K562 (cell line): ENCODE results near the gene RINT1. TPM values are rescaled to one million over a fixed set of nuclear protein-coding genes. Genes with fewer than 3 reads are reported as not detected.

Source experiments
- CC2D1A ChIP-seq: fragments of 450-650 bp; IDR thresholded peaks from 2 replicates; pipeline ENCODE4 v1.6.1; 2017; ENCODE audit warnings: mild to moderate bottlenecking
- FOSL1 ChIP-seq: fragments of 200-800 bp; sonication (Bioruptor generic); conservative IDR thresholded peaks from 2 replicates; pipeline ENCODE4 v1.6.1; 2016; ENCODE audit warnings: missing genetic modification characterization, missing compliant biosample characterization
- FOXK2 ChIP-seq, 2 experiments: fragments of 450-650 bp; IDR thresholded peaks in 1 of 2; conservative IDR thresholded peaks in 1 of 2; 2 replicates each; pipeline ENCODE4 v1.6.1; 2016; ENCODE audit warnings: low read depth in 2 of 2, mild to moderate bottlenecking in 1 of 2
- HMGN3 ChIP-seq: IDR thresholded peaks from 2 replicates; pipeline ENCODE4 v1.6.1; 2011; ENCODE audit warnings: borderline replicate concordance, low read depth, mild to moderate bottlenecking, mixed read lengths, low read length; ENCODE audit not compliant: insufficient read length; ENCODE audit errors: extremely low read depth
- NCOA6 ChIP-seq: fragments of 450-650 bp; IDR thresholded peaks from 2 replicates; pipeline ENCODE4 v1.6.1; 2017; ENCODE audit warnings: mild to moderate bottlenecking
- NFE2 ChIP-seq: IDR thresholded peaks from 2 replicates; pipeline ENCODE4 v1.6.1; 2014; ENCODE audit warnings: antibody characterized with exemption, low read depth
- NFIC ChIP-seq: fragments of 450-650 bp; IDR thresholded peaks from 2 replicates; pipeline ENCODE4 v1.6.1; 2017; ENCODE audit warnings: mild to moderate bottlenecking, inconsistent platforms
- NR2C1 ChIP-seq, 2 experiments: fragments of 450-650 bp; IDR thresholded peaks; 2 replicates each; pipeline ENCODE4 v1.6.1; 2017; ENCODE audit warnings: mild to moderate bottlenecking in 2 of 2, antibody characterized with exemption in 1 of 2, inconsistent platforms in 1 of 2, missing compliant biosample characterization in 1 of 2, missing genetic modification characterization in 1 of 2
- PHF8 ChIP-seq: fragments of 200-600 bp; sonication (generic); IDR thresholded peaks from 2 replicates; pipeline ENCODE4 v1.6.1; 2012; ENCODE audit warnings: mixed run types, mild to moderate bottlenecking, inconsistent platforms, low read length, moderate library complexity, borderline replicate concordance
- RB1 ChIP-seq: fragments of 450-650 bp; IDR thresholded peaks from 2 replicates; pipeline ENCODE4 v1.6.1; 2017; ENCODE audit warnings: low read depth, mild to moderate bottlenecking
- TAF1 ChIP-seq: IDR thresholded peaks from 2 replicates; pipeline ENCODE4 v1.6.1; 2011; ENCODE audit warnings: mild to moderate bottlenecking, low read length, moderate library complexity; ENCODE audit not compliant: insufficient read depth, control insufficient read depth, severe bottlenecking; ENCODE audit errors: extremely low read depth
- TCF3 ChIP-seq: sonication (generic); formaldehyde crosslinking; IDR thresholded peaks from 2 replicates; pipeline ENCODE4 v1.4.0; 2020; ENCODE audit warnings: mild to moderate bottlenecking, missing genetic modification reagents
- ZBTB49 ChIP-seq: sonication (generic); formaldehyde crosslinking; IDR thresholded peaks from 2 replicates; pipeline ENCODE4 v1.8.0; 2022; ENCODE audit warnings: missing genetic modification reagents, mild to moderate bottlenecking, borderline replicate concordance
- ZNF24 ChIP-seq: fragments of 450-650 bp; IDR thresholded peaks from 2 replicates; pipeline ENCODE4 v1.6.1; 2016
- ZNF644 ChIP-seq: fragments of 200-800 bp; sonication (Bioruptor generic); IDR thresholded peaks from 2 replicates; pipeline ENCODE4 v1.6.1; 2016; ENCODE audit warnings: low read depth, missing genetic modification characterization, missing compliant biosample characterization
- polyA plus RNA-seq, 8 experiments: library from polyadenylated mRNA; depleted of rRNA in 4 of 8; stranded (reverse) in 5 of 8; unstranded in 3 of 8; fragments of >200 nt; fragmentation: Nextera tagmentation in 2 of 8; fragmentation: Illumina TruSeq in 1 of 8; extraction: Ambion mirVana in 2 of 8; extraction: Trizol in 1 of 8; gene quantifications; 2 replicates each; pipeline versions ENCODE4 v1.2.1 to v1.2.3, GENCODE V29; 2011 to 2014; ENCODE audit warnings: inconsistent platforms in 1 of 8, missing spikeins in 1 of 8
- total RNA-seq, 7 experiments: library from RNA; depleted of rRNA in 6 of 7; stranded (reverse); fragments of >200 nt in 6 of 7; fragmentation: Illumina TruSeq in 2 of 7; extraction: Trizol in 2 of 7; gene quantifications; 2 replicates each; pipeline versions ENCODE4 v1.2.1 to v1.2.3, GENCODE V29; 2011 to 2021; ENCODE audit warnings: low replicate concordance in 1 of 7
- TF ChIP-seq, protein P1 (sequence below): fragments of 450-650 bp; IDR thresholded peaks from 2 replicates; pipeline ENCODE4 v1.6.1; 2014; ENCODE audit warnings: low read depth, mild to moderate bottlenecking, moderate library complexity, borderline replicate concordance
- TF ChIP-seq, protein P2 (sequence below): sonication (generic); formaldehyde crosslinking; IDR thresholded peaks from 2 replicates; pipeline ENCODE4 v1.9.0; 2022; ENCODE audit warnings: mild to moderate bottlenecking, missing genetic modification reagents
- TF ChIP-seq, protein P3 (sequence below), 3 experiments: fragments of 200-800 bp in 1 of 3; fragments of 250-450 bp in 1 of 3; fragments of 450-650 bp in 1 of 3; sonication (Bioruptor Pico) in 1 of 3; sonication (Bioruptor generic) in 1 of 3; formaldehyde crosslinking in 1 of 3; IDR thresholded peaks; 2 replicates each; pipeline versions ENCODE4 v1.6.1 to v1.8.0; 2016 to 2022; ENCODE audit warnings: mild to moderate bottlenecking in 2 of 3, missing genetic modification characterization in 2 of 3, missing compliant biosample characterization in 1 of 3, moderate library complexity in 1 of 3

The RINT1 gene
- total and polyA plus RNA-seq, 9 of the 15 experiments (the other 6 are each of a cell fraction or from before 2014, with no cell fraction given): 21.3 to 74.3 (median 27.4) TPM

DNA sequence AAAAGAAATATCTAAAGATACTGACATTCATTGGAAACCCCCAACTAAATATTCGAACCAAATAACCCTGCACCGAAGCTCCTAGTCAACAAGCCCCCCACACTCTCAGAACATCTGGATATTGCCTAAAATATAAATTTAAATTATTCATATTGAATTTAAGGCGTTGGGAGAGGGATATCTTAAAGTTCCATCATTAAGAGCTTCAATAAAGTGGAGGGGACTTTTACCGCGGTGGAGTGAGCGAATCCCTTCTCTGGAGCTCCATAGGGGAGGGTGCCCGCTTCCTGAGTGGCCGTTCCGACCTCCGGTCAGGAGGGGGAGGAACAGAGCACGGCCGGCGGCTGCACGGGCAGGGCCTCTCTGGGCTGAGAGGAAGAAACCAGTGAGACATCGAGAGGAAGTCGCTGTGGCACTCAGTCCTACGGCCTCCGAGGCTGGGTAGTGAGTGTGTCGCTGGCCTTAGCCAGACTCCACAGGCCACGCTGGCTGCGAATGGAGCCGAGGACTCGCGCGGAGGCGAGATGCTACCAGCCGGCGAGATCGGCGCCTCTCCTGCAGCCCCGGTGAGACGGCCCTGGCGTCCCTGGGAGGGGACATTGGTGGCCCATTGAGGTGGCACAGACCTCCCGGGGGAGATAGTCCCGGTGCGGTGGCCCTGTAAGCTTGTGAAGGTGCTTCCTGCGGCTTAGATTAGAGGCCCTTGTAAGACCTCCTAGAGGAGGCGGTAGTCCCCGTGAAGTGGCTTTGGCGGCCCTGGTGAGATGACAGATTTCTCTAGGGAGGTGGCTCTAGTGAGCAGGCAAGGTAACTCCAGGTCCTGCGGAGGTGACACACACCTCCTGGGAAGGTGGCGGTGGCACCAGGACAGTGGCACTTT lies at the start of gene RINT1 (continued):
- TF ChIP-seq, protein P1, sequence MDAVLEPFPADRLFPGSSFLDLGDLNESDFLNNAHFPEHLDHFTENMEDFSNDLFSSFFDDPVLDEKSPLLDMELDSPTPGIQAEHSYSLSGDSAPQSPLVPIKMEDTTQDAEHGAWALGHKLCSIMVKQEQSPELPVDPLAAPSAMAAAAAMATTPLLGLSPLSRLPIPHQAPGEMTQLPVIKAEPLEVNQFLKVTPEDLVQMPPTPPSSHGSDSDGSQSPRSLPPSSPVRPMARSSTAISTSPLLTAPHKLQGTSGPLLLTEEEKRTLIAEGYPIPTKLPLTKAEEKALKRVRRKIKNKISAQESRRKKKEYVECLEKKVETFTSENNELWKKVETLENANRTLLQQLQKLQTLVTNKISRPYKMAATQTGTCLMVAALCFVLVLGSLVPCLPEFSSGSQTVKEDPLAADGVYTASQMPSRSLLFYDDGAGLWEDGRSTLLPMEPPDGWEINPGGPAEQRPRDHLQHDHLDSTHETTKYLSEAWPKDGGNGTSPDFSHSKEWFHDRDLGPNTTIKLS: peak; percentile 98
- TF ChIP-seq NFIC (peak; percentile 73), FOSL1 (tag) (peak; percentile 43), TCF3 (CRISPR knock-in tag) (peak; percentile 42), RB1 (peak; percentile 84), NR2C1 (IDR thresholded peaks at IDR 0.05) (peak; percentile 67; the same call in 1 of the 2 replicates), NR2C1 (tag; IDR thresholded peaks at IDR 0.05) (no peak), PHF8 (peak; percentile 100), NCOA6 (no peak), ZNF644 (tag) (no peak), ZNF24 (no peak; the same call in none of the 2 replicates), HMGN3 (peak; percentile 88), ZBTB49 (CRISPR knock-in tag) (peak; percentile 77; the same call in 1 of the 2 replicates), TAF1 (peak; percentile 99), FOXK2 (conservative IDR thresholded peaks at IDR 0.05 in 1 of 2, IDR thresholded peaks at IDR 0.05 in 1 of 2; ENCODE audit: low read depth in 2 of 2) (peak in 1 of 2 experiments; percentile 52; a peak in 2 of 4 replicates), CC2D1A (peak; percentile 91), NFE2 (peak; percentile 50)
- TF ChIP-seq, protein P2, sequence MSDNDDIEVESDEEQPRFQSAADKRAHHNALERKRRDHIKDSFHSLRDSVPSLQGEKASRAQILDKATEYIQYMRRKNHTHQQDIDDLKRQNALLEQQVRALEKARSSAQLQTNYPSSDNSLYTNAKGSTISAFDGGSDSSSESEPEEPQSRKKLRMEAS (CRISPR knock-in tag): peak; percentile 78
- TF ChIP-seq, protein P3, sequence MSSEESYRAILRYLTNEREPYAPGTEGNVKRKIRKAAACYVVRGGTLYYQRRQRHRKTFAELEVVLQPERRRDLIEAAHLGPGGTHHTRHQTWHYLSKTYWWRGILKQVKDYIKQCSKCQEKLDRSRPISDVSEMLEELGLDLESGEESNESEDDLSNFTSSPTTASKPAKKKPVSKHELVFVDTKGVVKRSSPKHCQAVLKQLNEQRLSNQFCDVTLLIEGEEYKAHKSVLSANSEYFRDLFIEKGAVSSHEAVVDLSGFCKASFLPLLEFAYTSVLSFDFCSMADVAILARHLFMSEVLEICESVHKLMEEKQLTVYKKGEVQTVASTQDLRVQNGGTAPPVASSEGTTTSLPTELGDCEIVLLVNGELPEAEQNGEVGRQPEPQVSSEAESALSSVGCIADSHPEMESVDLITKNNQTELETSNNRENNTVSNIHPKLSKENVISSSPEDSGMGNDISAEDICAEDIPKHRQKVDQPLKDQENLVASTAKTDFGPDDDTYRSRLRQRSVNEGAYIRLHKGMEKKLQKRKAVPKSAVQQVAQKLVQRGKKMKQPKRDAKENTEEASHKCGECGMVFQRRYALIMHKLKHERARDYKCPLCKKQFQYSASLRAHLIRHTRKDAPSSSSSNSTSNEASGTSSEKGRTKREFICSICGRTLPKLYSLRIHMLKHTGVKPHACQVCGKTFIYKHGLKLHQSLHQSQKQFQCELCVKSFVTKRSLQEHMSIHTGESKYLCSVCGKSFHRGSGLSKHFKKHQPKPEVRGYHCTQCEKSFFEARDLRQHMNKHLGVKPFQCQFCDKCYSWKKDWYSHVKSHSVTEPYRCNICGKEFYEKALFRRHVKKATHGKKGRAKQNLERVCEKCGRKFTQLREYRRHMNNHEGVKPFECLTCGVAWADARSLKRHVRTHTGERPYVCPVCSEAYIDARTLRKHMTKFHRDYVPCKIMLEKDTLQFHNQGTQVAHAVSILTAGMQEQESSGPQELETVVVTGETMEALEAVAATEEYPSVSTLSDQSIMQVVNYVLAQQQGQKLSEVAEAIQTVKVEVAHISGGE (CRISPR knock-in tag; IDR thresholded peaks at IDR 0.05): peak; percentile 48 to 93 (median 71); a peak in 4 of 6 replicates
